M059J (cell line): ENCODE results near the gene ACER3. TPM values are rescaled to one million over a fixed set of nuclear protein-coding genes. Genes with fewer than 3 reads are reported as not detected.
"Not testable (repeated sequence)": the region's sequence is repeated elsewhere in the genome, so short reads cannot be mapped to it uniquely, and the experiment has no call there.

ENCODE experiments used
- DNase-seq: peaks from one replicate; pipeline ENCODE4 v3.0.0-alpha.2; 2012; ENCODE audit warnings: low read depth
- total RNA-seq: library from RNA; depleted of rRNA; stranded (reverse); fragments of >200 nt; shearing (Covaris generic); gene quantifications from 2 replicates; pipeline ENCODE4 v1.2.3, GENCODE V29; 2014

ACER3 gene
- total RNA-seq, 1 experiment from 2014 or later = 21.4 TPM

DNA sequence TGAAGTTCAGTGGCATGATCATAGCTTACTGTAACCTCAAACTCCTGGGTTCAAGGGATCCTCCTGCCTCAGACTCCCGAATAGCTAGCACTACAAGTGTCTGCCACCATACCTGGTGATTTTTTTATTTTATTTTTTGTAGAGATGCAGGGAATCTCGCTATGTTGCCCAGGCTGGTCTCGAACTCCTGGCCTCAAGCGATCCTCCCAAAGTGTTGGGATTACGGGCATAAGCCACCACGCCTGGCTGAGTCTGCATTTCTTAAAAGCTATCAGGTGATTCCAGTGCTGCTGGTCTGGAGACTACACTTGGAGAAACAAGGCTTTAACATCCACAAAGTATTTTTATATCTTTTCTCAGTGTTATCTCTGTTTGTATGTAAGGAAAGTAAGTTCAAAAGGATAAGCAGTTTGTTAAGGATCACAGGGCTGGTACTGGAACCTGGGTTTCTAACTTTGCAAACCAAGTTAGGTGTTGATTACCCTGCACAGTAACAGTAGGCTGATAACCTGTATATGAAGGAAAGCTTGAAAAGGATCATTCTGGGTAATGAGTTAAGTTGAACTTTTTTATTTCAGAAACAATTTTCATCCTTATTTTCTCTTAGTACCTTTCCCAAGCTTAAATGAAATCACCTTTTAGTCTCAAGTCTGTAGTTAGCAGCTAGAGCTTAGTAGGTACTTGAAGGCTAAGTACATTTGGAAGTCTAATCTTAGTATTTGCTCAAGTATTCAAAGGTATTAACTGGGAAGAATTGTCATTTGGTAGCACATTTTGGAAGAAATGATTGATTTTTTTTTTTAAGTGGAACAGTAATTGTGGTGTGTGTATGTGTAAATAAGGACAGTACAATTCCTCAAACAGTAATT, 12.5 kb downstream of the ACER3 start:
- DNase-seq = no peak

GRCh38 chr11:76878014-76878413, 17.3 kb downstream of the ACER3 start:
- DNase-seq = no peak

DNA sequence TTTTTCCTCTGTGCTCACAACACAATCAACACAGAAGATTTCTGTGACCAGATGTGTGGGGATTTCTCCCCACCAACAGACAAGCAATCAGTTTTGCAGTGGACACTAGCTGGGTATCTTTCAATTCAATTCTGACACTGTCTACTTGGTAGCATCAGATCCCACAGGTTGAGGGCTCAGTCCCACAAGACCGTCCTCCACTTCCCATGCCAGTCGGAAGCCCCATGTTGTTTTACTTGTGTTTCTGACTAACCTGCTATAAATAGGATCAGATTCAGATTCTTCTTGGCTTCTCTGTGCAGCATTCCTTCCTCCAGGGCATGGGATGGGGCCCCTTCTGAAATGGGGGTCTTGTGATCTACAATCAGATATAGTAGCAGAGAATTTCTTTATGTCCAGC, 19.6 kb downstream of the ACER3 start:
- no peak for DNase-seq

DNA sequence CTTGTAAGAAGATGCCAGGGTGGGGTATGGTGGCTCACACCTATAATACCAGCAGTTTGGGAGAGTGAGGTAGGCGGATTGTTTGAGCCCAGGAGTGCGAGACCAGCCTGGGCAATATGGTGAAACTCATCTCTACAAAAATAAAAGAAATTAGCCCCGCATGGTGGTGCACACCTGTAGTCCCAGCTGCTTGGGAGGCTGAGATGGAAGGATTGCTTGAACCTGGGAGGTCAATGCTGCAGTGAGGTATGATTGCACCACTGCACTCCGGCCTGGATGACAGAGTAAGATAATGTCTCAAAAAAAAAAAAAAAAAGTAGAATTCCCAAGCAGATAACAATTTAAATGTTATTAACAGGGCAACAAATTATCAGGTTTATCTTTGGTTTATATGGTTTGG, 20.2 kb downstream of the ACER3 start:
- DNase-seq = no peak

- peak; percentile 92 for DNase-seq
Measured at GRCh38 chr11:76885390-76886097, 24.8 kb downstream of the ACER3 start.

DNA sequence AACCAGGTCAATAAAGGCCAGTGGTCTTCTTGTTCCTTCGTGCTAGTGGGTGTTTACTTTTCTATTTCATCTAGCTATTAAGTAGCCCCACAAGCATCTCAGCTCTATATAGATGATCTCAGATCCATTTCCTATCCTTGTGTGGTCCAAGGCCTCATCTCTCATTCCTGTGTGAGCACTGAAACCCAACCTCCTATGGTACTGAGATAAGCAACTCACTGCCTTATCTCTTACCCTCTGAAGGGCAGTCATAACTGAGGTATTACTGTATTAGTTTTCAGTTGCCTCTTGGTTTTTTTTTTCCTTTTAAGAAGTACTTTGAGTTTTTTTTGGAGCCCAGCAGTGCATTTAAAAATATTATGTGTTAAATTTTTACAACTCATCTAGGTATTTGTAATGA, 28.3 kb downstream of the ACER3 start:
- DNase-seq = peak; percentile 11

- DNase-seq = no peak
Measured at GRCh38 chr11:76889411-76889975, 28.8 kb downstream of the ACER3 start.

DNA sequence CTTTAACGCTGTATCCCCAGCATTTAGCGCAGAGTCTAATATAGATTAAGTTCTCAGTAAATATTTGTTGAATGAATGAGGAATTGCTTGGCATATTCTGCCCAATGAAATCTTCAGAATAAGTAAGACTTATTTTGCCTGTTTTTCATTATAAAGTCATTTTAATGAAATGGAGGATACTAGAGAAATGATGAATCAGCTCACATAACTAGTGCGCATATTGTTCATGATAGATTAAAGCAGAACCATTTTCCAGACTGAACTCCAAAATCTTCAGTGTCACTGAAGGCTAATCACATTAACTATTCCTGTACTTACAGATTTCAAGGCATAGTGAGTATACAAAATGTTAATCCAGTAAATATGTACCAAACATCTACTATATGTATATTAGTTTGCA, 29.6 kb downstream of the ACER3 start:
- DNase-seq = no peak

GRCh38 chr11:76891285-76891684, 30.6 kb downstream of the ACER3 start:
- DNase-seq = peak; percentile 56

- no peak for DNase-seq
Measured at GRCh38 chr11:76891793-76892192, 31.1 kb downstream of the ACER3 start.

- DNase-seq = no peak
Measured at GRCh38 chr11:76892306-76892705, 31.6 kb downstream of the ACER3 start.

GRCh38 chr11:76897233-76897632, 36.5 kb downstream of the ACER3 start:
- no peak for DNase-seq

DNA sequence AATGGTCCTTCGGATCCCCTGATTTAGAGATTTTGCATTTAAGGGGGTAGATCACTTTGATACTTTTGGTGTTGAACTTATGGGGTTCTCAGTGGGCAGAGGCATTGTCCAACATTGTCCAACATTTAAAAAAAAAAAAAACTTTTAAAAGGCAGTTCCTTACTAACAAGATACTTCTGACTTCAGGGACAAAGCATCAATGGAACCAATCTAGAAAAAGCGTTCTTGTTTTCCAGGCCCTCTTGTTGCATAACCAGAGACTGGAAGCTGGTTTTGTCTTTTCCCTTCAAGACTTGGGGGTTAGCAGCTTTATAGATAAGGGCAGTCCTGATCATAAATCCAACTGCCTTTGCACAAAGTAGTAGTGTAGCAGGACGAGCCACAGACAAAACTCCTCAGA, 40.4 kb downstream of the ACER3 start:
- no peak for DNase-seq

GRCh38 chr11:76901622-76902021, 40.9 kb downstream of the ACER3 start:
- not testable (repeated sequence) for DNase-seq

- no peak for DNase-seq
Measured at GRCh38 chr11:76902121-76903014, 41.6 kb downstream of the ACER3 start.

GRCh38 chr11:76903325-76903724, 42.6 kb downstream of the ACER3 start:
- no peak for DNase-seq

GRCh38 chr11:76910620-76911414, 50.1 kb downstream of the ACER3 start:
- DNase-seq = peak; percentile 63

DNA sequence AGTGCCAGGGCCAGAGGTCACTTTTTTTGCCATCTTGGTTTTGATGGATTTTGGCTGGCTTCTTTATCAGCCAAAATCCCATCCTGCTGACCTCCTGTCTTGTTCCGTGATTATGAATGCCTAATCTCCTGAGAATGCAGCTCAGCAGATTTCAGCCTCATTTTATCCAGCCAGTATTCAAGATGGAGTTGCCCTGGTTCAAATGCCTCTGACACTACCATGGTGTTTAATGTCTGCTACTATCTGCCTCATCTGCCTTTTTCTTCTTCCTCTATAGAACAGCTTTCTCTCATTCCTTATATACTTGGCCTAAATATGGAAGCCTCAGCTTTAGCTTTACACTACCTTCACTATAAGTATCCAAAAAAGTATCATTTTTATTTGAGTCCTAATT, 50.7 kb downstream of the ACER3 start:
- DNase-seq = no peak

DNA sequence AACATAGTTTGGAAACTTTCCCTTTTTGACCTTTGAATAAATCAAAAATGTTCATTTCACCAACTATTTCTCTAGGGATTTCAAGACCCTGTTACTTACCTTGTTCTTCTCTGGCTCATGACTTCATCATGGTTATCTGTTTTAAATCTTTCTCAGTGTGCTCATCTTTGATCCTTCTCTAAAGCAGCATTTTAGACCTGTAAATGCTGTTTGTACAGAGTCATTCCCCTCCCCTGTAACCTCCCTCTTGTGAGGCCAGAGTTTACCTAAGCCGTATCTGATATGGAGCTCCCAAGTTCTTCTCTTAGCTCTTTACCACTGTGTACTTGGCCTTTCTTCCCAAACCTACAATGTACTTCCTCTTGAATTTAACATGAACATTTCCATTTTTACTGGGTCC, 56.0 kb downstream of the ACER3 start:
- no peak for DNase-seq

- DNase-seq = peak; percentile 80
Measured at GRCh38 chr11:76918941-76919386, 58.2 kb downstream of the ACER3 start.

DNA sequence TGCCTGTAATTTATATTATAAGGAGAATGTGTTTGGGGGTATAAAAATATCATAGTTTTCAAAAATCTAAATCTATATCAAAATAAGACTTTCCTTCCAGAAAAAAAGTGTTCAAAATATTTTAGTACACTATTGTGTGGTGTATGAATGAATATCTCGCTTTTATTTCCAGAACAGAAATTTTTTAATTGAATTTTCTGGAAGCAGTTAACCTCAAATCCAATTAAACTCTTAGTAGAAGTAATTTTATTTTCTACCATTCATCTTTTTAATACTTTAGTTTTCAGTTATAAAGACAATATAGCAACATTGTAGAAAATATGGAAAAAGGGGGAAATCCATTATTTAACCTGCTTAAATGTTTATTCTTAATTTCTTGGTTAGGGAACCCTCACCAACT, 58.7 kb downstream of the ACER3 start:
- no peak for DNase-seq
